OCI-LY1 (cell line): ENCODE data around the gene NCOA5.

Experiments used
- H2AFZ ChIP-seq: fragments of 200-600 bp; sonication (generic), shearing (Covaris generic); 2 replicates; pipeline ENCODE4 v1.6.0; 2014; ENCODE audit warnings: antibody characterized with exemption, mild to moderate bottlenecking, low read length
- H3F3A ChIP-seq: fragments of 200-600 bp; sonication (generic), shearing (Covaris generic); 2 replicates; pipeline ENCODE4 v1.6.0; 2014; ENCODE audit warnings: mild to moderate bottlenecking, antibody characterized with exemption, low read length, moderate library complexity; ENCODE audit not compliant: insufficient read depth
- H3K27ac ChIP-seq: fragments of 200-600 bp; sonication (generic); 2 replicates; pipeline ENCODE4 v1.5.1; 2014; ENCODE audit warnings: low read length, mixed run types, mild to moderate bottlenecking, low read depth; ENCODE audit not compliant: poor library complexity, severe bottlenecking
- H3K27me3 ChIP-seq: fragments of 200-600 bp; sonication (generic); 2 replicates; pipeline ENCODE4 v1.6.0; 2014; ENCODE audit warnings: antibody characterized with exemption, mild to moderate bottlenecking, low read length, moderate library complexity; ENCODE audit not compliant: insufficient read depth
- H3K36me3 ChIP-seq: fragments of 200-600 bp; sonication (generic); 2 replicates; pipeline ENCODE4 v1.6.1; 2014; ENCODE audit warnings: mild to moderate bottlenecking, antibody characterized with exemption, low read length, moderate library complexity, mixed read lengths; ENCODE audit not compliant: insufficient read depth
- H3K4me1 ChIP-seq: fragments of 200-600 bp; sonication (generic); 2 replicates; pipeline ENCODE4 v1.5.1; 2014; ENCODE audit warnings: mild to moderate bottlenecking, low read length, moderate library complexity; ENCODE audit not compliant: insufficient read depth, severe bottlenecking
- H3K4me2 ChIP-seq: fragments of 200-600 bp; sonication (generic), shearing (Covaris generic); 2 replicates; pipeline ENCODE4 v1.6.1; 2014; ENCODE audit warnings: low read length
- H3K4me3 ChIP-seq: fragments of 200-600 bp; sonication (generic); 2 replicates; pipeline ENCODE4 v1.5.1; 2014; ENCODE audit warnings: low read length, low read depth, mild to moderate bottlenecking, mixed read lengths; ENCODE audit not compliant: poor library complexity, severe bottlenecking
- H3K79me2 ChIP-seq: fragments of 200-600 bp; shearing (Covaris generic); 2 replicates; pipeline ENCODE4 v1.6.1; 2016; ENCODE audit warnings: mixed run types, low read length, mixed read lengths; ENCODE audit not compliant: insufficient read depth
- H3K9ac ChIP-seq: fragments of 200-600 bp; sonication (generic), shearing (Covaris generic); 2 replicates; pipeline ENCODE4 v1.6.1; 2014; ENCODE audit warnings: mild to moderate bottlenecking, low read length, mixed read lengths
- H3K9me2 ChIP-seq: fragments of 200-600 bp; sonication (generic), shearing (Covaris generic); 2 replicates; pipeline ENCODE4 v1.6.1; 2014; ENCODE audit warnings: low read depth, mild to moderate bottlenecking, low read length, mixed read lengths
- H3K9me3 ChIP-seq: fragments of 200-600 bp; shearing (Covaris generic); 2 replicates; pipeline ENCODE4 v1.6.1; 2014; ENCODE audit warnings: low read length, mixed read lengths
- H4K20me1 ChIP-seq: fragments of 200-600 bp; sonication (generic), shearing (Covaris generic); 2 replicates; pipeline ENCODE4 v1.6.0; 2016; ENCODE audit warnings: mild to moderate bottlenecking, low read length; ENCODE audit not compliant: insufficient read depth
- EZH2 ChIP-seq: fragments of 200-600 bp; sonication (generic), shearing (Covaris generic); IDR thresholded peaks from 2 replicates; pipeline ENCODE4 v1.8.0; 2017; ENCODE audit warnings: borderline replicate concordance, mixed run types, mild to moderate bottlenecking, antibody characterized with exemption, low read length, moderate library complexity, mixed read lengths
- TF ChIP-seq, protein P1 (sequence below): fragments of 200-600 bp; sonication (generic), shearing (Covaris generic); IDR thresholded peaks from 2 replicates; pipeline ENCODE4 v1.5.1; 2017; ENCODE audit warnings: mild to moderate bottlenecking, antibody characterized with exemption, low read length, moderate library complexity, mixed read lengths

NCOA5 gene

GRCh38 chr20:46030284-46031013, 59.3 kb downstream of the NCOA5 start:
- Histone ChIP-seq H3K36me3 (no peaks in the 10 kb centered on the region), H3K9me3 (no peaks in the 10 kb centered on the region), H3K9me2 (no peaks in the 10 kb centered on the region), H3K27me3 (no peaks in the 10 kb centered on the region), H3K4me3 (no peak overlapping the region), H2AFZ (no peak overlapping the region), H3F3A (no peaks in the 10 kb centered on the region), H3K27ac (no peak overlapping the region), H3K4me2 (no peak overlapping the region), H4K20me1 (no peaks in the 10 kb centered on the region), H3K4me1 (no peaks in the 10 kb centered on the region), H3K9ac (no peak overlapping the region), H3K79me2 (no peaks in the 10 kb centered on the region)
- TF ChIP-seq, protein P1, sequence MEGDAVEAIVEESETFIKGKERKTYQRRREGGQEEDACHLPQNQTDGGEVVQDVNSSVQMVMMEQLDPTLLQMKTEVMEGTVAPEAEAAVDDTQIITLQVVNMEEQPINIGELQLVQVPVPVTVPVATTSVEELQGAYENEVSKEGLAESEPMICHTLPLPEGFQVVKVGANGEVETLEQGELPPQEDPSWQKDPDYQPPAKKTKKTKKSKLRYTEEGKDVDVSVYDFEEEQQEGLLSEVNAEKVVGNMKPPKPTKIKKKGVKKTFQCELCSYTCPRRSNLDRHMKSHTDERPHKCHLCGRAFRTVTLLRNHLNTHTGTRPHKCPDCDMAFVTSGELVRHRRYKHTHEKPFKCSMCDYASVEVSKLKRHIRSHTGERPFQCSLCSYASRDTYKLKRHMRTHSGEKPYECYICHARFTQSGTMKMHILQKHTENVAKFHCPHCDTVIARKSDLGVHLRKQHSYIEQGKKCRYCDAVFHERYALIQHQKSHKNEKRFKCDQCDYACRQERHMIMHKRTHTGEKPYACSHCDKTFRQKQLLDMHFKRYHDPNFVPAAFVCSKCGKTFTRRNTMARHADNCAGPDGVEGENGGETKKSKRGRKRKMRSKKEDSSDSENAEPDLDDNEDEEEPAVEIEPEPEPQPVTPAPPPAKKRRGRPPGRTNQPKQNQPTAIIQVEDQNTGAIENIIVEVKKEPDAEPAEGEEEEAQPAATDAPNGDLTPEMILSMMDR: no peak
- TF ChIP-seq EZH2: no peak

DNA sequence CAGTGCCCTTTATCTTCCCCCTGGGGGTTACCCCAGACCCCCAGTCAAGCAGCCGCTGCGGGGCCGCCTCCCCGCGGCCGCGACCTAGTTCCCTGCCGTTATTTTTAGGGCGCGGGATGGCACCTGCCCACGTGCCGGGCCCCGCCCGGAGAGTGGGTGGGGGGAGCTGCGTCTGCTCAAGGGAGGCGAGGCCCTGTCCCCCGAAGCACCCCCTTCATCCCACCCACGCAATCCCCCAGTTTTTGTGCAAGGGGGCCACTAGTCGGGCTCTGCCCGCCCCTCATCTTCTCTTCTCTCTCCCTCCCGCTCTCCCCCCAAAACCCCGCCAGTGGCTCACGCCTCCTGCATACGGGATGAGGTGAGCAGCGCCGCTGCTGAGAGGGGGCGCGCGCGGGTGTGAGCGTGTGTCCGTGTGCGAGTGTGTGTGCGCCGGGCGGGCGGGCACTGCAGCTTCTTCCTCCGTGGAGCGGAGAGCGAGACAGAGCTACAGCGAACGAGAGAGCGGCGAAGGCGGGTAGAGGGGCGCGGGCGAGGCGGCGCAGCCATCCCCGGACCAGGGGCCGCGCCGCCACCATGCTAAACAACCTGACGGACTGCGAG, 60.9 kb downstream of the NCOA5 start, which contains the start of gene SLC12A5:
Gene SLC12A5 (plus strand): TSS at position 444 of the 600 bp plus-strand sequence. CDS start 130 bp downstream, at position 574.
- no peaks in the 10 kb centered on the region for H3K4me1 ChIP-seq
- H3F3A ChIP-seq: no peaks in the 10 kb centered on the region
- H3K79me2 ChIP-seq: no peaks in the 10 kb centered on the region
- no peaks in the 10 kb centered on the region for H3K36me3 ChIP-seq
- no peak within 1 kb of the TSS for H3K27ac ChIP-seq
- no peaks in the 10 kb centered on the region for H4K20me1 ChIP-seq
- H3K9me3 ChIP-seq: no peaks in the 10 kb centered on the region
- no peak within 1 kb of the TSS for H3K4me2 ChIP-seq
- H3K27me3 ChIP-seq: no peaks in the 10 kb centered on the region
- no peak within 1 kb of the TSS for H2AFZ ChIP-seq
- H3K9ac ChIP-seq: no peak within 1 kb of the TSS
- H3K9me2 ChIP-seq: no peaks in the 10 kb centered on the region
- TF ChIP-seq, protein P1: no peak
- no peak for TF ChIP-seq EZH2
- no peak within 1 kb of the TSS for H3K4me3 ChIP-seq

DNA sequence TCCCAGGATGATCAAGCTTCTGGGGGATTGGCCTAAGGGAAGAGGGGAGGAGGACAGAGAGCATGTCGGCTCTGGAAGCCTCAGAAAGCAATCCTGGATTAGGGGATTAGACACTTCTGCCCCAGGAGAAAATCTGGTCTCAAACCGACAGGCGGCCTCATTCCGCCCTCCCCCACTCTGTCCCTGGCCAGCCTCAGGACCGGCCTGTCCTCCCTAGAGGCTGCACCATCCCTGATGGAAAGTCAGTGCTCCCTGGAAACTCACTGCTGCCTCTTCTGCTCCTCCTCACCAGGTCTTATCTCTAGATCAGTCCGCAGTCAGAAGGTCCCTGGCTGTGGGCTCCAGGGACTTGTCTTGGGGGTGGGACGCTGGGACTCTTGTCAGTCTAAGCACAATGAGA, 61.7 kb downstream of the NCOA5 start:
- Histone ChIP-seq H3F3A (no peaks in the 10 kb centered on the region), H3K27me3 (no peaks in the 10 kb centered on the region), H3K9me2 (no peaks in the 10 kb centered on the region), H3K4me1 (no peaks in the 10 kb centered on the region), H3K36me3 (no peaks in the 10 kb centered on the region), H3K9ac (no peak overlapping the region), H3K27ac (no peak overlapping the region), H3K4me3 (no peak overlapping the region), H3K9me3 (no peaks in the 10 kb centered on the region), H3K4me2 (no peak overlapping the region), H2AFZ (no peak overlapping the region), H3K79me2 (no peaks in the 10 kb centered on the region), H4K20me1 (no peaks in the 10 kb centered on the region)
- TF ChIP-seq, protein P1: no peak
- TF ChIP-seq EZH2: no peak
